ENCODE measurements around the gene PDSS1.
A peak's percentile ranks its signal among the peaks of the same experiment; 100 is the strongest.
"Not testable (repeated sequence)": the region's sequence is repeated elsewhere in the genome, so short reads cannot be mapped to it uniquely, and the experiment has no call there.

Gene PDSS1

GRCh38 chr10:26682931-26683330 is 14.6 kb upstream of the PDSS1 start:
- Histone ChIP-seq H3K27ac (ENCODE audit: low read length, poor library complexity, severe bottlenecking) (no peak overlapping the region), H3K79me1 (replicated peaks; ENCODE audit: low read length, poor library complexity, severe bottlenecking) (no peaks in the 10 kb centered on the region), H3K4ac (ENCODE audit: low read depth in 1 of 2, low read length in 2 of 2) (no peak overlapping the region), H3K14ac (ENCODE audit: low read length in 2 of 2) (no peak overlapping the region), H3K4me1 (ENCODE audit: control insufficient read depth, insufficient read depth, low read depth, low read length) (no peaks in the 10 kb centered on the region), H3K23ac (ENCODE audit: low read length in 2 of 2) (no peak overlapping the region), H3K18ac (ENCODE audit: low read depth in 1 of 2, low read length in 2 of 2) (no peak overlapping the region), H4K91ac (ENCODE audit: low read length) (no peak overlapping the region), H3K4me3 (ENCODE audit: insufficient read depth in 1 of 2, low read depth in 1 of 2, low read length in 2 of 2) (no peak overlapping the region), H3K9me3 (ENCODE audit: control insufficient read depth, low read length) (no peaks in the 10 kb centered on the region), H2AK5ac (ENCODE audit: low read length, severe bottlenecking) (no peak overlapping the region), H2BK12ac (ENCODE audit: low read length in 2 of 2) (no peak overlapping the region), H2BK15ac (ENCODE audit: low read depth, poor library complexity, severe bottlenecking) (no peak overlapping the region), H3K9ac (ENCODE audit: low read length) (no peak overlapping the region), H2BK5ac (ENCODE audit: low read depth, low read length, poor library complexity, severe bottlenecking) (no peak overlapping the region), H3K27me3 (ENCODE audit: control insufficient read depth in 1 of 2, insufficient read depth in 1 of 2, low read length in 2 of 2) (no peaks in the 10 kb centered on the region), H3K36me3 (ENCODE audit: control insufficient read depth in 1 of 2, insufficient read depth in 2 of 2, low read depth in 1 of 2, low read length in 2 of 2) (no peaks in the 10 kb centered on the region), H3K4me2 (ENCODE audit: low read length, poor library complexity, severe bottlenecking) (no peak overlapping the region), H2BK120ac (ENCODE audit: low read depth, low read length) (no peak overlapping the region), H2AFZ (ENCODE audit: low read depth, low read length) (no peak overlapping the region), H4K8ac (ENCODE audit: low read length) (no peak overlapping the region)
- no peak for DNase-seq
- 68% methylated on average over 6 of the region's 6 CpGs for WGBS

- not testable (repeated sequence) for H3K9me3 ChIP-seq (ENCODE audit: control insufficient read depth, low read length); H2BK12ac ChIP-seq (ENCODE audit: low read length in 2 of 2); H3K4me3 ChIP-seq (ENCODE audit: insufficient read depth in 1 of 2, low read depth in 1 of 2, low read length in 2 of 2); H3K27ac ChIP-seq (ENCODE audit: low read length, poor library complexity, severe bottlenecking); H3K18ac ChIP-seq (ENCODE audit: low read depth in 1 of 2, low read length in 2 of 2); H4K8ac ChIP-seq (ENCODE audit: low read length); H2AFZ ChIP-seq (ENCODE audit: low read depth, low read length); H3K4me1 ChIP-seq (ENCODE audit: control insufficient read depth, insufficient read depth, low read depth, low read length); H2BK120ac ChIP-seq (ENCODE audit: low read depth, low read length); H3K4me2 ChIP-seq (ENCODE audit: low read length, poor library complexity, severe bottlenecking); H3K79me1 ChIP-seq (replicated peaks; ENCODE audit: low read length, poor library complexity, severe bottlenecking); H3K9ac ChIP-seq (ENCODE audit: low read length); H3K27me3 ChIP-seq (ENCODE audit: control insufficient read depth in 1 of 2, insufficient read depth in 1 of 2, low read length in 2 of 2); H2BK5ac ChIP-seq (ENCODE audit: low read depth, low read length, poor library complexity, severe bottlenecking); H2BK15ac ChIP-seq (ENCODE audit: low read depth, poor library complexity, severe bottlenecking); H3K14ac ChIP-seq (ENCODE audit: low read length in 2 of 2); H3K4ac ChIP-seq (ENCODE audit: low read depth in 1 of 2, low read length in 2 of 2); H3K23ac ChIP-seq (ENCODE audit: low read length in 2 of 2); H2AK5ac ChIP-seq (ENCODE audit: low read length, severe bottlenecking); H3K36me3 ChIP-seq (ENCODE audit: control insufficient read depth in 1 of 2, insufficient read depth in 2 of 2, low read depth in 1 of 2, low read length in 2 of 2); H4K91ac ChIP-seq (ENCODE audit: low read length)
- DNase-seq: peak; percentile 51
- WGBS: 27% methylated on average over 5 of the region's 6 CpGs
Measured at GRCh38 chr10:26684667-26685264, 12.7 kb upstream of the PDSS1 start.

- H2BK5ac ChIP-seq (ENCODE audit: low read depth, low read length, poor library complexity, severe bottlenecking): no peak overlapping the region
- H3K14ac ChIP-seq (ENCODE audit: low read length in 2 of 2): no peak overlapping the region
- no peak overlapping the region for H2AK5ac ChIP-seq (ENCODE audit: low read length, severe bottlenecking)
- H3K18ac ChIP-seq (ENCODE audit: low read depth in 1 of 2, low read length in 2 of 2): no peak overlapping the region
- H2AFZ ChIP-seq (ENCODE audit: low read depth, low read length): no peak overlapping the region
- H3K4ac ChIP-seq (ENCODE audit: low read depth in 1 of 2, low read length in 2 of 2): no peak overlapping the region
- no peak overlapping the region for H3K4me3 ChIP-seq (ENCODE audit: insufficient read depth in 1 of 2, low read depth in 1 of 2, low read length in 2 of 2)
- H2BK120ac ChIP-seq (ENCODE audit: low read depth, low read length): no peak overlapping the region
- H3K36me3 ChIP-seq (ENCODE audit: control insufficient read depth in 1 of 2, insufficient read depth in 2 of 2, low read depth in 1 of 2, low read length in 2 of 2): no peaks in the 10 kb centered on the region
- WGBS: 96% methylated on average over 2 of the region's 3 CpGs
- H3K9ac ChIP-seq (ENCODE audit: low read length): no peak overlapping the region
- H3K9me3 ChIP-seq (ENCODE audit: control insufficient read depth, low read length): no peaks in the 10 kb centered on the region
- no peak overlapping the region for H3K27ac ChIP-seq (ENCODE audit: low read length, poor library complexity, severe bottlenecking)
- H4K91ac ChIP-seq (ENCODE audit: low read length): no peak overlapping the region
- H2BK12ac ChIP-seq (ENCODE audit: low read length in 2 of 2): no peak overlapping the region
- no peaks in the 10 kb centered on the region for H3K4me1 ChIP-seq (ENCODE audit: control insufficient read depth, insufficient read depth, low read depth, low read length)
- H3K79me1 ChIP-seq (replicated peaks; ENCODE audit: low read length, poor library complexity, severe bottlenecking): no peaks in the 10 kb centered on the region
- no peaks in the 10 kb centered on the region for H3K27me3 ChIP-seq (ENCODE audit: control insufficient read depth in 1 of 2, insufficient read depth in 1 of 2, low read length in 2 of 2)
- no peak overlapping the region for H3K23ac ChIP-seq (ENCODE audit: low read length in 2 of 2)
- H3K4me2 ChIP-seq (ENCODE audit: low read length, poor library complexity, severe bottlenecking): no peak overlapping the region
- H4K8ac ChIP-seq (ENCODE audit: low read length): no peak overlapping the region
- H2BK15ac ChIP-seq (ENCODE audit: low read depth, poor library complexity, severe bottlenecking): no peak overlapping the region
- DNase-seq: no peak
Measured at GRCh38 chr10:26685441-26685840, 12.1 kb upstream of the PDSS1 start.

- Histone ChIP-seq H3K14ac (ENCODE audit: low read length in 2 of 2) (no peak overlapping the region), H3K4me3 (ENCODE audit: insufficient read depth in 1 of 2, low read depth in 1 of 2, low read length in 2 of 2) (no peak overlapping the region), H2BK12ac (ENCODE audit: low read length in 2 of 2) (no peak overlapping the region), H3K23ac (ENCODE audit: low read length in 2 of 2) (no peak overlapping the region), H4K91ac (ENCODE audit: low read length) (no peak overlapping the region), H3K4me1 (ENCODE audit: control insufficient read depth, insufficient read depth, low read depth, low read length) (no peaks in the 10 kb centered on the region), H3K27me3 (ENCODE audit: control insufficient read depth in 1 of 2, insufficient read depth in 1 of 2, low read length in 2 of 2) (no peaks in the 10 kb centered on the region), H2AFZ (ENCODE audit: low read depth, low read length) (no peak overlapping the region), H3K9ac (ENCODE audit: low read length) (no peak overlapping the region), H3K79me1 (replicated peaks; ENCODE audit: low read length, poor library complexity, severe bottlenecking) (no peaks in the 10 kb centered on the region), H2BK5ac (ENCODE audit: low read depth, low read length, poor library complexity, severe bottlenecking) (no peak overlapping the region), H2BK15ac (ENCODE audit: low read depth, poor library complexity, severe bottlenecking) (no peak overlapping the region), H3K9me3 (ENCODE audit: control insufficient read depth, low read length) (no peaks in the 10 kb centered on the region), H2BK120ac (ENCODE audit: low read depth, low read length) (no peak overlapping the region), H3K36me3 (ENCODE audit: control insufficient read depth in 1 of 2, insufficient read depth in 2 of 2, low read depth in 1 of 2, low read length in 2 of 2) (no peaks in the 10 kb centered on the region), H2AK5ac (ENCODE audit: low read length, severe bottlenecking) (no peak overlapping the region), H4K8ac (ENCODE audit: low read length) (no peak overlapping the region), H3K18ac (ENCODE audit: low read depth in 1 of 2, low read length in 2 of 2) (no peak overlapping the region), H3K4ac (ENCODE audit: low read depth in 1 of 2, low read length in 2 of 2) (no peak overlapping the region), H3K27ac (ENCODE audit: low read length, poor library complexity, severe bottlenecking) (no peak overlapping the region), H3K4me2 (ENCODE audit: low read length, poor library complexity, severe bottlenecking) (no peak overlapping the region)
- no peak for DNase-seq
- WGBS: 88% methylated on average over 4 of the region's 4 CpGs
Measured at GRCh38 chr10:26689399-26689798, 8.1 kb upstream of the PDSS1 start.

Data from mesenchymal stem cell (in vitro differentiated cells and primary cell).